Mammary epithelial cell (primary cell): ENCODE measurements around the gene SLC66A1.

Experiments
- CTCF ChIP-seq, 2 donors: IDR thresholded peaks in 1 of 2; conservative IDR thresholded peaks in 1 of 2; 2 replicates each; pipeline ENCODE4 v1.5.1; 2011 to 2012; ENCODE audit warnings: inconsistent platforms in 2 of 2, low read length in 2 of 2, mild to moderate bottlenecking in 2 of 2, control low read depth in 1 of 2, low read depth in 1 of 2; ENCODE audit not compliant: insufficient read depth in 1 of 2; ENCODE audit errors: extremely low read depth in 1 of 2
- EZH2 ChIP-seq: IDR thresholded peaks from 2 replicates; pipeline ENCODE4 v1.6.1; 2012; ENCODE audit warnings: low read length, inconsistent platforms, borderline replicate concordance

GRCh38 chr1:19321071-19321470 lies 8.9 kb downstream of the SLC66A1 start:
- TF ChIP-seq CTCF (conservative IDR thresholded peaks at IDR 0.05 in 1 of 2, IDR thresholded peaks at IDR 0.05 in 1 of 2; ENCODE audit: extremely low read depth in 1 of 2, insufficient read depth in 1 of 2, low read depth in 1 of 2, low read length in 2 of 2), result no peak
- no peak for TF ChIP-seq EZH2
